GM08714 (cell line): ENCODE results near the gene SHROOM3.
"Not testable (repeated sequence)": the region's sequence is repeated elsewhere in the genome, so short reads cannot be mapped to it uniquely, and the experiment has no call there.

Experiments
- H3K4me3 ChIP-seq: fragments of 200-500 bp; sonication (Bioruptor generic); 2 replicates; pipeline ENCODE4 v1.5.1; 2014; ENCODE audit warnings: mild to moderate bottlenecking, low read length, inconsistent platforms
- ZNF274 ChIP-seq: IDR thresholded peaks from 2 replicates; pipeline ENCODE4 v1.6.1; 2012; ENCODE audit warnings: mild to moderate bottlenecking, low read depth, low read length

Gene SHROOM3

DNA sequence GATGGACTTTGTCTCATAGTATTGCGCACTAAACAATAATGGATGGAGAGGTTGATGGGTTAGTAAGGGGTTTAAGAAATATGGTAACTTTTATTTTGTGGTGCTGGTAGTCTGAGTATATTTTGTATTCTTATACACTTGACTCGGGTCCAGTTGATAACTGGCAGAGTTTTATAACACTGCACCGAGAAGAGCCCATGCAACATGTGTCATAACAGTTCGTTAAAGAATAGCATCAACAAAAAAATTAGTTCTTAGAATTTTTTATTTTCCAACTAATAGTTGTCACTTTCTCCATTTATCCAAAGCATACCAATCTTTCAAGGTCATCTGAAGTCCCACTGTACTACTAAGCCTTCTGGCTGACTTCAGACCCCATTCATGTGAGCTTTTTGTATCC lies 287.8 kb downstream of the SHROOM3 start:
- no peak overlapping the region for H3K4me3 ChIP-seq
- TF ChIP-seq ZNF274: no peak

DNA sequence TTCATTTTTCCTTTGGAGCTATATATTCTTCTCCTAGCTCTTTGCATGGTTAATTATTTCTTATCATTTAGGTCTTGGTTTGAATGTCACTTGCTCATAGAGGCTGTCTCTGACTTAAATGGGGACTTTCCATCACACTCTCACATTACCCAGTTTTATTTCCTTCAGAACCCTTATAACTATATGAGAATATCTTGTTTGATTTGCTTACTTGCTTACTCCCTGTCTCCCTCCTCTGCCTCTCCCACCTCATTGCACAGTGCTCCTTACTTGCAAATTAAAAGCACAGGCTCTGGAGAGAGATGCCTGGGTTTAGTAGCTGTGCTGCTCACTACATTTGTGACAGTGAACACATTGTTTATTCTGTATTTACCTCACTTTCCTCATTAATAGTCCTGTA lies 288.3 kb downstream of the SHROOM3 start:
- no peak overlapping the region for H3K4me3 ChIP-seq
- TF ChIP-seq ZNF274: no peak

DNA sequence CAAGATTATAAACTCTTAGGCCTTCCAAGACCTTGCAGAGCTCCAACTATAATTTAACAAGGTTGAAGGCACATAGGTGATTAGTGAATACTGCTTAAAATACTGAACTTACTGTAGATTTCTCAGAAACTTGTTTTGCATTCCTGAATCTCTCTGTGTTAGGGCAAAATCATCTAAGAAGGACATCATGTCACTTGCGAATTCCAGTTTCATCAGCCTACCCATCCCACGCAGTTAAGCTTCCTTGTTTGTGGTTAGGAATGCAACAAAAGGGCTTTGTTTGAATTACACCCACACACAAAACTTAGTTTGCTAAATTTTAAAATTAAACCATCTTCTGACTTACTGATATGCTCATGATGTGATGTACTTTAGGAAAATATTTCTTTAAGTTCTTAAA lies 288.9 kb downstream of the SHROOM3 start:
- TF ChIP-seq ZNF274: no peak
- no peak overlapping the region for H3K4me3 ChIP-seq

DNA sequence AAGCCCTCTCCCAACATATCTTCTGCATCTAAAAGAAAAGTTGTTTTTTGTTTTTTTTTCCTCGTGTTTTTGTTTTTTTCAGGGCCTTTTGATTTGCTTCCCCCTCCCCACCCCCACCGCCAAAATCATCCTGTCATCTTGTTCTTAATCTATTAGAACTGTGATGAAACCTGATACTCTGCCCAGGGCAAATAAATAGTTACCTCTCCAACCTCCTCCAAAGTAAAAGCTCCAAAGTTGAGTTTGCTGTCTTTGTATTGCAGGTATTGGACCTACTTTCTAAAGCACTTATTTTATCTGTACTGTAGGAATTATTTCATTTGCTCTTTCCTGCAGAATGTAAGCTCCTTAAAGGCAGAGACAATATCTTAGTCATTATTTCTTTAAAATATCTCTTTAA lies 290.0 kb downstream of the SHROOM3 start:
- H3K4me3 ChIP-seq: no peak overlapping the region
- TF ChIP-seq ZNF274: no peak

DNA sequence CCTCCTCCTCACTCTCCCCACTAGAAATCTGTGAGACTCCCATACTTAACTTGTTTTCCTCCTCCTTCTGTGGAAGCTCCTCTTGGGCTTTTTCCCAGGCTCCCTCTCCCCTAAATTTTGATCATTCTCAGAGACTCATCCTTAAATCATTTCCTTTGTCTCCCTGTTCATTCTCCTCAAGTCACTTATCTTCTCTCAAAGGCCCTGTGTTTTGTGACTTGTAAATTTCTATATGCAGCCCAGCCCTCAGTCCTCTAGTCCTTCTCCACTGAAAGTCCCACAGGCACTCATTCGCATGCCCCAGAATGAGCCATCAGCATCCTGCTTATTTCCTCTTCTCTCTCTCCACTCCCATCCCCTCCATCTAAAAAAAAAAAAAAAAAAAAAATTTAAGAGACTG lies 291.1 kb downstream of the SHROOM3 start:
- TF ChIP-seq ZNF274: no peak
- no peak overlapping the region for H3K4me3 ChIP-seq

DNA sequence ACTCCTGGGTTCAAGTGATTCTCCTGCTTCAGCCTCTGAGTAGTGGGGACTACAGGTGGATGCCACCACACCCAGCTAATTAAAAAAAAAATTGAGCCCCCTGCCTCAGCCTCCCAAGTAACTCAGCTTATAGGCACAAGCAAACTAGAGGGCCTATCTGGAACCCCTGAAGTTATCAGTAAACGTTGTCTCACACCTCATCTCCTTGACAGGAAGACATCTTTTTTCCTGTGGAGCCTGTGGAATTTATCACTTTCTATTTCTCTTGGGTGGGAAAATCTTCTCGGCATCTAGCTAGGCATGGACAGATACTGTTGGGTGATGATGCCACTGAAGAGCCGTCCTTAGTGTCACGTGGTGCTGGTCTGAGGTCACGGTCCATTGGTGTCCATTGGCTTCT lies 291.6 kb downstream of the SHROOM3 start:
- H3K4me3 ChIP-seq: no peak overlapping the region
- no peak for TF ChIP-seq ZNF274

DNA sequence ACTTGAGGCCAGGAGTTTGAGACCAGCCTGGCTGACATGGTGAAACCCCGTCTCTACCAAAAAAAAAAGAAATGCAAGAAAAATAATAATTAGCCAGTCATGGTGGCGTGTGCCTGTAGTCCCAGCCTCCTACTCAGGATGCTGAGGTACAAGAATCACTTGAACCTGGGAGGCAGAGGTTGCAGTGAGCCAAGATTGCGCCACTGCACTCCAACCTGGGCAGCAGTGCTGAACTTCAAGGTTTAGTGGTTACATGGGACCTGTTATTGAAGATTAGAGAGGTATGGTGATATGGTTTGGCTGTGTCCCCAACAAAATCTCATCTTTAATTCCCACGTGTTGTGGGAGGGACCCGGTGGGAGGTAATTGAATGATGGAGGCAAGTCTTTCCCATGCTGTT lies 292.9 kb downstream of the SHROOM3 start:
- not testable (repeated sequence) for H3K4me3 ChIP-seq

DNA sequence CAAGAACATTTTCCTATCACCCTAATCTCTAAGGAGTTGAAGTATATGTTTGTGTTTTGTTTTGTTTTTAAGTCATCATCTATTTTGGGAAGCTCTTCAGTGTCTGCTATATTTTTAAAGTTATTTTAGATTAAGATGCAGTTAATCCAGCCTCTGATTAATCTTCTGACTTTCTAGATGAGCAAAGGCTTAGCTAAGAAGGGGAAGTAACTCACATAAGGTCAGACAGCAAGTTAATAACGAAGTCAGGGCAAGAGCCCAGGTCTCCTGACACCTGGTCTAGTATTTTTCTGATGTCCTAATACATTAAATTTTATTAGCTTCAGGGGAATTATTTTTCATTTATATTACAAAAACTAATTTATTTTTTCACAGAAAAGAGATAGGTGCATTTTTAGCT lies 294.4 kb downstream of the SHROOM3 start:
- no peak overlapping the region for H3K4me3 ChIP-seq
- TF ChIP-seq ZNF274: no peak

DNA sequence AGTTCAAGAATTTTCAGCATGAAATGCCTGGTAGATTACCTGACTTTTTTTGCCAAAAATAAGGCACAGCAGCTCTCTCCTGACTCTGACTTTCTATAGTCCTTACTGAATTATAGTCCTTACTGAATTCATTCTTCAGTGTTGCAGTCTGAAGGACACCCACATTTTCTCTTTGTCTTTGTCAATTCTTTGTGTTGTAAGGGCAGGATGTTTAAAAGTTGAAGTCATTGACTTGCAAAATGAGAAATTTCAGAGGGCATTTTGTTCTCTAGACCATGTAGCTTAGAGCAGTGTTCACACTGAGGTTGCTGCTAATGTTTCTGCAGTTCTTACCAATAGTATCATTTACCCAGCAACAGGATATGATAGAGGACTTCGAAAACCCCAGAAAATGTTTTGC lies 295.0 kb downstream of the SHROOM3 start:
- H3K4me3 ChIP-seq: no peak overlapping the region
- no peak for TF ChIP-seq ZNF274

DNA sequence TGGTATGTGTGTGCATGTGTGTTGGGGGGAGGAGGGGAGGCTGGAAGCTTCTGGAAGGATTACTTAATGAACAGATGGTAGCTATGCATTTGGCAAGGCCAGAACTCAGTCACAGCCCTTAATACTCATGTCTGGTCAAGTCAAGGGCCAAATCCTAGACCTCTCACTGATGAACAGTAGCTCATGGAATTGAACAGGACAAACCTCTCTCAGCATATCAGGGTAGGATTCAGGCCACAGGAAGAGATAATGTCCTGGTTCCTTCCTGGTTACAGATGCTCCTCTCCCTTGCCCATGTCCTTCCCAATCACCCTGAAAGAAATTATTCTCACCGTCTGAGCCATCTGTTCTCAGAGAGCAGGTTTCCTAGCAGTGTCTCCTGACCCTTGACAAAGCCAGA lies 297.2 kb downstream of the SHROOM3 start:
- no peak for TF ChIP-seq ZNF274

DNA sequence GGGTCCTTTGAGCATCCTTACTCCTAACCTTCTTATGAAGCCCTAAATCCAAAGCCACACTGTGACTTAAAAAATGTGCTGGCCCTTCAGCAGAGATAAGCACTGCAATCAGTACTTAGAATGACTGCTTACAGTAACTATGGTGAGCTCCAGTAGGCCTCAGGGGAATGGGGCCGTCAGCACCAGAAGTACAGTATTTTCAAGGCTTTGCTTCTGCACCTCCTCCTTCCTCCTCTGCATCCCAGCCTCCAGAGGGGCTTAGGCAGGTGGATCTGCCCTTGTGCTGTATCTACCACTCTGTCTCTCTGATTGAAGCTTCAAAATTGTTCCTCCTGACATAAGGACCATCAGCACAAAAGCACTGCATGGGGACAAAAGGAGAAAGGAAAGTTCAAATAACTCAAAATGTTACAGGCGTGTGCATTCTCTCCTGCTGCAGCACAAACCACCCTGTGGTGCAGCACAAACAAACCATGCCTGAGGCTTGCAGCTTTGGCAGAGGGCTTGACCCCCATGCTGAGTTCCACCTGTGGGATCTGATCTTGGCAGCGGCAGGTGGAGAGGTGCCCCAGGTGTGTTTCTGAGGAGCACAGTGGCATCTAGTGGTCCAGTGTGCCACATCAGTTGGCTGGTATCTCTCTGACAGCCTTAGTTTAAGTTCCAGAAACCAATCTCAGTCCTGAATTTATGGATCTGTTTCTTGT lies 298.2 kb downstream of the SHROOM3 start:
- TF ChIP-seq ZNF274: no peak

More for the DNA sequence above, 297.2 kb downstream of the SHROOM3 start:
- H3K4me3 ChIP-seq: no peak overlapping the region

DNA sequence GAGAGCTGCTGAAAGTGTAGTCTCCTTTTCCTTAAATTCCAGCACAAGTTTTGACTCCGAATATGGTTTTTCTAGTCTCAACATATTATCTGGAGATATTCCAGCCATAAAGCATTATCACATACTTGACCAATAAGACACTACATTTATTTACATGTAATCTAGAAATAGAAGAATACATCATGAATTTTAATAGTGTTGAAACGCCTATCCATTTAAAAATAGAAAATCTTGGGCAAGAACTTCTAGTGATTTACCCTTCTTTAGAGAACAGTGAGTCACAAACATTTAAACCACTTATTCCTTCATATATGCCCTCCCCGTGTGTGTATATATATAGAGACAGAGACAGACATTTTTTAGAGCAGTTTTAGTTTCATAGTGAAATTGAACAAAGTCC lies 301.4 kb downstream of the SHROOM3 start:
- TF ChIP-seq ZNF274: no peak
- H3K4me3 ChIP-seq: no peak overlapping the region

More for the DNA sequence above, 298.2 kb downstream of the SHROOM3 start:
- no peak overlapping the region for H3K4me3 ChIP-seq

DNA sequence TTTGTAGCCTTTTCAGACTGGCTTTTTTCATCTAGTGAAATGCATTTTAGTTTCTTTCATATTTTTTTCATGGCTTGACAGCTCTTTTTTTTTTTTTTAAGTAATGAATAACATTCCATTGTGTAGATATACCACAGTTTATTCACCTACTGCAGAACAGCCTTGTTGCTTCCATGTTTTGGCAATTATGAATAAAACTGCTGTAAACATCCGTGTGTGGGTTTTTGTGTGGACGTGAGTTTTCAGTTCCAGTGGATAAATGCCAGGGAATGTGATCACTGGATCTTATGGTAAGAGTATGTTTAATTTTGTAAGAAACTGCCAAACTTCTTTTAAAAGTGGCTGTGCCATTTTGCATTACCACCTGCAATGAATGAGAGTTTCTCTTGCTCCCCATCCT lies 302.2 kb downstream of the SHROOM3 start:
- TF ChIP-seq ZNF274: no peak
- no peak overlapping the region for H3K4me3 ChIP-seq

DNA sequence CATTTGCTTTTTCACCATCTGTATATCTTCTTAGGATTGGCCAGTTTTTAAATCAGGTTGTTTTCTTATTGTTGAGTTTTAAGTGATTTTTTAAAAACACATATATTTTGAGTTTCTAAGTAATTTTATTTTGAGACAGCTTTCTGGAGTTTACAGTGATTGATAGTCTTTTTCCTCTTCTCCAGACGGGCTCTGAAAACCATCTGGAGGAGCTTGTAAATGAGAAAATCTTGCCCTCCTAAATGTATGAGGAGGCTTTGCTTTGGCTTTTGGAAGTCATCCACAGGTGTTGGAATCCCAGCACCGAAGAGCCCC lies 302.7 kb downstream of the SHROOM3 start:
- TF ChIP-seq ZNF274: no peak

DNA sequence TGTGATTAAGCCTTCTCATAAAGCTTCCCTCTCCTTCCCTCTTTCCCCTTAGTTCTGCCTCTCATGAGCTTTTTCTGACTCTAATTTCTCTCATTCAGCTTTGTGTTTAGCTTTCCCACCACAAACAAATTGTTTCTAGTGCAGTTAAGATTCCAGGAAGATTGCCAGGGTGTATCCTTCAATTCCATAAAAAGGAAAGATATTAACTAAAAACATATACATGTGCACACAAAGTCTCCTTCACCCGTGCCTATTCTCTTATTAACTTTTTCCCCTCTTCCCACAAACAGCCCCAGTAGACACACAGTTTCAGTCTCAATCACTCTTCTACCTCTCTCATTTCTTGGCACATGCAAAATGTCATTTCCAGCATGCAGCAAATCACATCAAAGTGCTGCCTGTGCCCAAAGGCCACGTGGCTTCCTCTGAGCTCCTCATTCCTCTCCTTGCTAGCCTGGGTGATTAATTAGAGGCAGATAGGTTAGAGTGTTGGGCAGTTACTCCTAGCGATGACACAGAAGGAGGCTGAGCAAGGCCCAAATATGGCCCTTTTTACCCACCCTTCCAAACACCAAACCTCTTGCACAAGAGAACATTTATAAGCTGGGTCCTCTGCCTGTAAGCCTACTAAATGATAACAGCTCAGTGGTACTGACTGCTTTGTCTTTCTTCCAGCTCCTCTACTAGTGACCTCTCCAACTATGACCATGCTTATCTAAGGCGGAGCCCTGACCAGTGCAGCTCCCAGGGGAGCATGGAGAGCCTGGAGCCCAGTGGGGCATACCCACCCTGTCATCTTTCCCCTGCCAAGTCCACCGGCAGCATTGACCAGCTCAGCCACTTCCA lies 303.3 kb downstream of the SHROOM3 start:
- H3K4me3 ChIP-seq: no peak overlapping the region
- no peak for TF ChIP-seq ZNF274

More for the DNA sequence above, 302.7 kb downstream of the SHROOM3 start:
- H3K4me3 ChIP-seq: no peak overlapping the region
